DMS 273 treated with DMSO at 0.1 percent for 48 hours (cell line): ENCODE results near the gene NDUFB10.

Experiments used
- DNase-seq: peaks from one replicate; lab custom pipeline; 2025; lab: John Stamatoyannopoulos, UW

The NDUFB10 gene

DNA sequence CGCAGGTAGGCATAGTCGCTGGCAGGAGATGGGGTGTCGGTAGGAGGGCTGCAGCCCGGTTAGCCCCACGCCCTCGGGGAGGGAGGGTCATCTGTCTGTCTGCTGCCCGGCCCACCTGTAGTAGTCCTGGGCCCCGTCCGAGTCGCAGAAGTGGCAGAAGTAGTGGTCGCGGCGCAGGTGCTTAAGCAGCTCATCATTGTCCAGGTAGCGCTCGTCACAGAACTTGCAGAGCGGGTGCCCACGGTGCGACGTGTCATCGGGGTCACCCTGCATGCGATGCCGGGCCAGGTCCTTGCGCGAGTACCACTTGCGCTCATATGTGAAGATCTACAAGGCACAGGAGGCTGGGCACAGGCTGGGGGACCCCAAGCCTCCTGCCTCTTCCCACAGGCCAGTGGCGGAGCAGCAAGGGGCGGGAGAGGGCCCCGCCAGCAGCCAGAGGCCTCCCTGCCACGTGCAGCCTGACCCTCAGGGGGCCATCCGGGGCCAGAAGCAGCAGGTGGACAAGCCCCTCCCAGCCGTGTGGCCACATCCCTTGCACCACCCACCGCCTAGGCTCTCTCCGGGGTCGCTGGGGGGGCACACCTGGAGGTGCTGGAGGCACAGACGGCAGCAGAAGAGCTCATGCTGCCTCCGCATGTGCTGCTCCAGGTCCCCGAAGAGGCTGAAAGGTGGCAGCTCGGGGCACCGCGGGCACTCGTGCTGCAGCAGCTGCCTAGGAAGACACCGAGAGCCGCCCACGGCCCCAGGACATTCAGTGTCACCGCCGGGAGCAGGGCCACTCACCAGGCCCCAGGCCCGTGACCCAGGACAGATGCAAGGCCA lies 43.3 kb downstream of the NDUFB10 start:
- DNase-seq: no peak

- no peak for DNase-seq
Measured at GRCh38 chr16:2003231-2003826, 44.0 kb downstream of the NDUFB10 start.

DNA sequence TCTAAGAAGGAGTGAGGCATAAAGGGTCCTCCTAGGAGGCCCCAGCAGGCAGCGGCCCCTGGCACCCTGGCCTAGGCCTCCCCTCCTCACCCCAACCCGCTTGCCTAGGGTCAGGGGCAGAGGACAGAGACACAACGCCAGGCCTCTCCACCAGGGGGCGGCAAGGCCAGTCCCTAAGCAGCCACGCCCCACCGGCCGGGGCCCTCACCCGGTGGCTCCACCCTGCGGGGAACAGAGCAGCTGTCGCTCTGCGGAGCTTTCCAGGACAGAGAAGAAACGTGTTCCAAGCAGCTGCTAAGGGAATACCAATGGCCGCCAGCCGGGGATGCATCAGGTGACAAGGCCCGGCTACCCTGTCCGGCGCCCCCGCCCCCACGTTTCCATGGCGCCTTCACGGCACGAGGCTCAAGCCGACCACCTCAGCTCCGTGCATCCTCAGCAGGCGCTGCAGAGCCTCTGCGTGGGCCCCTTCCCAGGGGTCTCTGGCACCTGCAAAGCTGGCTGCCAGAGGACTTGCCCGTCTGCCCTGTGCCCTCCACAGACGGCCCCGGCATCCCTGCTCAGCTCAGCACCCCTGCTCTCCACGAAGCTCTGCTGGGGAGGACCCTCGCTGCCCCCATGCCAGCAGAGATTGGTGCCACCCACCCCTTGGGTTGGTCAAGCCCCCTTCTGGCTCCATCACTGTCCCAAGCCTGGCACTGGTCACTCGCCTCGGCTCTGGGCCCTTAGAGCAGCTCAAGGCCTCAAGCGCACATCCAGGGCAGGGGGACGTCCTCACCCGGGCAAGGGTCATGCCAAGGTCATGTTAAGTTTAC lies 44.7 kb downstream of the NDUFB10 start:
- peak; percentile 91 for DNase-seq

DNA sequence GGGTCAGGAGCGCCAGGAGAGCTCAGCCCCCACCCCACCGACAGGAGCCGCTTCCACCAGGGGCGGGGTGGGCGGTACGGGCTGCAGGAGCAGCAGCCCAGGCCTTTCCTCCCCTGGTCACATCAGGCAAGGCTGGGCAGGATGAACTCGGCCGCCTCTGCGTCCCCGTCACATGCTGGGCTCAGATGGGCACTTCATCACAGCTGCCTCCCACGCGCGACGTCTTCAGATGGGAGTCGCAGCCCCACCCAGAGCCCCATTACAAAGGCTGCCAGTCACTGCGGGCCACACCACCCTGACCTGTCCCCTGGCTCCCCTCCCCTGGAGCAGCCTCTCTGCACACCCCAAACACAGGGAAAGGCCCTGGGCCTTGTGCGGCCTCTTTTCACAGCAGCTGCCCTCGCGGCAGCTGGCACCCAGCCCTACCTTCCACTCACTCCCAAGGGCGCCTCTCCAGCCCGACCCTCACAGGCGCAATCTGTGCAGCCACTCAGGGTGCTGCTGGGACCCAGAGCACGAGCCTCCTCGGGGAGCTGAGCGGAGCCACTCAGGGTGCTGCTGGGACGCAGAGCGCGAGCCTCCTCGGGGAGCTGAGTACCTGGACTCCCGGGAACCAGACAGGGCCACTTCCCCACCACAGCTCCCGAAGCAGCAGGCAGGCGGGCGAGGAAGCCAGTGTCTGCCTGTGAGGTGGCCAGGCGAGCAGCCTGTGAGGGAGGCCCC lies 45.6 kb downstream of the NDUFB10 start:
- DNase-seq: no peak

GRCh38 chr16:2005646-2006045 lies 46.3 kb downstream of the NDUFB10 start:
- no peak for DNase-seq

DNA sequence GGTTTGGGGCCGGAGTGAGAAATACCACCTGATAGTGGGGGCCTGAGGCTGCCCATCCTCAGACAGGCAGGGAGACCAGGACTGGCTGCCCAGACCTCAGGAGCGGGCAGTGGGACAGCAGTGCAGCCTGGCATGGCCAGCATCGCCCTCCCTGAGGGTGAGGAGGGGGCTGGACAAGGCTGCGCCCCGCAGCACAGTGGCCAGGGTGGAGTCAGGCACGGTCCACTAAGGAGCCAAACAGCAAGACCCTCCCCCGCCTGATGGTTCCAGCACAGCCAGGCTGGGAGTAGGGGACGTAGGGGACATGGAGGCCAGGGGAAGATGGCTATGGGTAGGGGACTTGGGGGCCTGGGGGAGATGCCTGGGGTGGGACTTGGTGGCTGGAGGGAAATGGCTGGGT lies 47.0 kb downstream of the NDUFB10 start:
- no peak for DNase-seq

DNA sequence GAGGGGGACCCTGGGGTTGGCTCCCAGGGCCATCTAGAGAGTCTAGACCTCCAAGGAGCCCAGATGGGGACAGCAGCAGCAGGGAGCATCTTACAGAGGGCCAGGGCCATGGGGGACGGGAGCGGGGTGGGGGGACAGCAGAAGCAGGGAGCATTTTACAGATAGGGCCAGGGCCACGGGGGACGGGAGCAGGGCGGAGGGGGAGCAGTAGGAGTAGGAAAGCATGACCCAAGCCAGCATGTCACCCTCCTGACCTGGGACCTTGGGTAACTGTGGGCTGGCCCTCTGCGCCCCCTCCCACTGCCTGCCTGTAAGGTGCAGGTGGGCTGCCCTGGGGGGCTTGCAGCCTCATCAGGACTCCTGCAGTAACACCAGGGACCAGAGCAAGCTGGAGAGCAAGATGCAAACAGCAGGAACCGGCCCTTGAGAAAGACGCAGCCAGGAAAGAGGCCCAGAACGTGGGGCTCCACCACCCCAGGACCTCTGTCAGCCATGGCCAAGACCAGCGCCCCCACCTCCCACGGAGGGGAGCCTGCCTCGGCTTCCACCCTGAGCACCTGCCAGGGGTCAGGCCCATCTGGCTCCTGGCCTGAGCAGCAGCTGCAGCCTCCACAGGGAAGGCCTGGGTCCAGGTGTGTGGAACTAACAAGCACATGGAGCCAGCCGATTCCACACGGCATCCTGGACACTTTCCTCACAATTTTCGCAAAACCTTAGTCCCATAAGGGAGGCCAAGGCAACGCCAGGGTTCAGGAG lies 47.9 kb downstream of the NDUFB10 start:
- DNase-seq: no peak

GRCh38 chr16:2008009-2008526 lies 48.7 kb downstream of the NDUFB10 start:
- no peak for DNase-seq

GRCh38 chr16:2008631-2009163 lies 49.4 kb downstream of the NDUFB10 start:
- no peak for DNase-seq

DNA sequence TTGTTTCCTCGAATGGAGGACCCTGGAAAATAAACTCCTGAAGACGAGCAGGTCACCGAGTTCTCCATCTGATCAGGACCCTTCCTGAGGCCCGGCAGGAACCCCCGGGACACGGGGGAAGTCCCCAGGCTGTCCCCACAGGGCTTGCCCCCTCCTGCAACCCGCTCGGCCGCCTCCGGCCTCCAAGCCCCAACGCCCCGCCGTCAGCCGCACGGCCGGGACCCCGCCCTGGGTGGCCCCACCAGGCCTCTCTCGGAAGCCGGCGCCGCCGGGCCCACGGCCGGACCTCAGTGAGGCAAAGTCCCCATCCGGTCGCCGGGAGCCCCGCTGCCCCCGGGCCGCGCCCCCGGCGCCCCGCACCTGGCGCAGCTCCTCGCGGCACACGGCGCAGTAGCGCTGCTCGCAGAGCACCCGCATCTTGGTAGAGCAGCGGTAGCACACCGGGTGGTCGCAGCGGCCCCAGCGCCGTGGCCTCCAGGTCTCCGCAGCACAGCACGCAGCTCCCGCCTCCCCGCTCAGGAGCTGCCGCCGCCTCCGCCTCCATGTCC lies 49.9 kb downstream of the NDUFB10 start:
- no peak for DNase-seq

DNA sequence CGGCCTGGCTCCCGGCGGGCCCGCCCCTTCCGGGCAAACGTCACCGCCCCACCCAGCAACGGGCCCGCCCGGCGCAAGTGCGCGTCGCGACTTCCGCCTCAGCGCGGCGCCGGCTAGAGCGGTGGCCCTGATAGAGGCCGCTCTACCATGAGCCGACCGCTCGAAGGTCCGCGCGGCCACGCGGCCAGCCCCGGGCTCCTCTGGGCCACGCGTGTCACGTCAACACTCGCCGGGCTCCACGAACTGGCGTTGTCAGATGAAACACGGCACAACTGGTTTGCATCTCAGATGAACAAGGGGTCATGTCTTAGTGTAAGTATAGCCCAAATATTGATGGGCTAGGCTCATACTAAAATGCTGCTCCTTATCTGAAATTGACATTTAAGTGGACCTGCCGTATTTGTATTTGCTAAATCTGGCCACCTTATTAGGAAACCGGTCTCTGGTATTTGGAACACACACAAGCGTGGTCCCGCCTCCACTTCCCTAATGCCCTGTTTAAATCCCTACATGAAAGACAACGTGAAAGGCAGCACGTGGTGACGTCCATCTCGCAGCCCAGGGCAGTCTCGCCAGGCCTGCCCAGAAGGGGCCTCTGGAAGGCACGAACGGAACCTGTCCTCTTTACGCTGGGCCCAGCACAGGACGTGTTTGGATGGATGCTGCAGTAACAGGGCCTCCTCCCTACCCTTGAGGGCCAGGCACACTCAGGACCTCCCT lies 50.6 kb downstream of the NDUFB10 start, which contains the start of gene ZNF598:
TSS of gene ZNF598 (minus strand) at position 31 of the 720 bp plus-strand sequence.
- peak; percentile 27 for DNase-seq
